Stimulated activated CD4-positive, alpha-beta T cell treated with anti-CD3 and anti-CD28 coated beads, Interleukin-4, amount 100 ng/mL, for 1 hour (primary cell): ENCODE measurements around the gene CEP126.
"Not testable (repeated sequence)": the region's sequence is repeated elsewhere in the genome, so short reads cannot be mapped to it uniquely, and the experiment has no call there.

Experiments used
- DNase-seq: peaks from one replicate; pipeline ENCODE4 v3.0.0-alpha.2; 2020

CEP126 gene

GRCh38 chr11:101929294-101929915, 14.6 kb downstream of the CEP126 start:
- DNase-seq, result no peak

- no peak for DNase-seq
Observed at GRCh38 chr11:101931692-101932091, 16.9 kb downstream of the CEP126 start.

DNA sequence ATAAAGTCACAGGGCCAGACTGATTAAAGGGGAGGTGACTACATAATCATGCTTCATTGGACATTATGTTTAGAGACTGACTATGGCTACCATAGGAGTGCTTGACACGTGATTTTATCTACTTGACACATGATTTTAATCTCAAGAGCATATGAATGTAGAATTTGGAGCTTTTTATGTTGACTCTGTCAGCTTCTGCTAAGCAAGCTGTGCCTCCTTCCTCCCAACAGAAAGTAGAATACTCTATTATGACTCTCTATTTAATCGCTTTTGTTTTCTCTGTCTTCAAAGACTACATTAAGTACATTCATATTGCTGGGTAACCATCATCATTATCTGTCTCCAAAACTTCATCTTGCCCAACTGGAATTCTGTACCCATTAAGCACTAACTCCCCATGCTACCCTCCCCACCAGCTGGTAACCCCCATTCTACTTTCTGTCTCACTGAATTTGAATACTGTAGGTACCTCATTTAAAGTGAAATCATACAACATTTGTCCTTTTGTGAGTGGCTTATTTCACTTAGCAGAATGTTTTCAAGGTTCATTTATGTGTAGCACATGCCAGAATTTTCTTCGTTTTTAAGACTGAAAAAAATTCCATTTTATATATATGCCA, 26.2 kb downstream of the CEP126 start:
- no peak for DNase-seq

GRCh38 chr11:101944923-101945322, 30.1 kb downstream of the CEP126 start:
- no peak for DNase-seq

GRCh38 chr11:101945448-101945847, 30.6 kb downstream of the CEP126 start:
- no peak for DNase-seq

- no peak for DNase-seq
Observed at GRCh38 chr11:101949680-101950220, 34.9 kb downstream of the CEP126 start.

DNA sequence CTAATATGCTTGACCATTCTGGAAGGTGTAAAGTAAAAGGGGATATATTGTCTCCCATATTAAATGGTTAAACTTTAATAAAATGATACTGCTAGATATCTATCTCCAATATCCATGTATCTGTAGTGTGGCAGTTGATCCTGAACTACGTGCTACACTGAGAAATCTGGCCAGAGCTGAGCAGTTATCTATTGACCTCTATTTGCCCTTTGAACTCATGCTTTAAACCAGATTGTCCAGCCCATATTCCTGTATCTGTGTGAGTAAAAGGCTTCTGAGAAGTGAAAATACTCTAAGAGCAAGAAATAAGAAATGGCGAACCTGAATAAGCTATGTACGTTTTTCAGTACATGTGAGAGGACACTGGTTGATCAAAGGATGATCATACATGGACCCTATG, 40.5 kb downstream of the CEP126 start:
- no peak for DNase-seq

DNA sequence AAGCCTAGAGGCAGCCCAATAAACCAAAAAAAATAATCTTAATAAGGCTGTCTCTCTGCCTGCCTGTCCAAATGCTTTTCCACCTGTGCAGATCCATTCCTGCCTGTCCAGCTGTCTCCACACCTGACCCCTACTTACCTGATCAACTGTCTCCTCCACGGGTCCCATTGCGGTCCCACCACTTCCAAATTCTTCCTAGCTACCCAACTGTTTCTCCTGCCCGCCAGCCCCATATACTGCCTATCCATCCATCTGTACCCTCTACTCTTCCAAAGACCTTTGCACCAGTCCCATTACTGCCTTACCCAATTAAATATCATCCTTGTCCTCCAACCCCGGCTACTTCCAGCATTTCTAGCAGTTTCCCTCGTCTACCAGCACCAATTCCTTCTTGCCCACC, 40.9 kb downstream of the CEP126 start:
- no peak for DNase-seq

DNA sequence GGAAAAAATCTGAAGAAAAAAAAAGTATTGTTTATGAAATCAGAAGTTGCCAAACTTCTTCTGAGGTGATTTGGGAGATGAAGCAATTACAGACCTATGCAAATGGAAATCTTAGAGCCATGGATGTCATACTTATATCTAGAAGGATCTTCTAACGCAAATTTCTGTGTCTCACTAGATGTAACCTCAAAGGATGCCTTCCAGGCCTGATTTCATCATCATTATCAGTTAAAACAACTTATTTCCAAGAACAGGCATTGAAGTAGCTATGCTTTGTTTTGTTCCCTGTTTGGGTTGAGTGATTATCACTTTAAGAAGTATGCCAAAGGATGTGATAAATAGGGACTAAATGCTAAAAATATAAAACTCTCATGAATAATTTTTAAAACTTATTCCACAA, 45.4 kb downstream of the CEP126 start:
- no peak for DNase-seq

GRCh38 chr11:101964200-101964599, 49.4 kb downstream of the CEP126 start:
- DNase-seq, result not testable (repeated sequence)

- DNase-seq, result no peak
Observed at GRCh38 chr11:101974255-101974654, 59.4 kb downstream of the CEP126 start.

DNA sequence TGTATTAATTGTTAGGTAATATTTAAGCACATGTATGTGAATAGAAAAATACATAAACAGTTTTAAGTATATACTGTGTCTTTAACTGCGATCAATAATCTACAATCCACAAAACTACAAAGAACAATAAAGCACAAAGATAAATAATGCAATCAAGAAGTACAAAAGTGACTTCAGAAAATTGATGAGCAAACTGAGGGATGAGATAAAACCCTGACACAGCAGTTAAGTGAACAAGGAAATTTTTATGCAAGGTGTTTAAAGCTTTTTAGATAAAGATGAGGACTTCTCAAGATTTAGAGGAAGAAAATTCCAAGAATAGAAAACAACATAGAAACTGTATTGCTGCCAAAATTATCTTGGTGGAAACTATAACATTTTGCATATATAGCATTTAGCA, 60.0 kb downstream of the CEP126 start:
- no peak for DNase-seq

DNA sequence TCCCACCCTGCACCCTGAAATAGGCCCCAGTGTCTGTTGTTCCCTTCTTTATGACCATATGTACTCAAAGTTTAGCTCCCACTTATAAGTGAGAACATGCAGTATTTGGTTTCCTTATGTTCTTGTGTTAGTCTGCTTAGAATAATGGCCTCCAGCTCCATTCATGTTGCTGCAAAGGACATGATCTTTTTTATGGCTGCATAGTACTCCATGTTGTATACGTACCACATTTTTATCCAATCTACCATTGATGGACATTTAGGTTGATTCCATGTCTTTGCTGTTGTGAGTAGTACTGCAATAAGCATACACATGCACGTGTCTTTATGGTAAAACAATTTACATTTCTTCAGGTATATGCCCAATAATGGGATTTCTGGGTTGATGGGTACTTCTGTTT, 60.9 kb downstream of the CEP126 start:
- DNase-seq, result no peak

- no peak for DNase-seq
Observed at GRCh38 chr11:101987370-101987769, 72.6 kb downstream of the CEP126 start.

DNA sequence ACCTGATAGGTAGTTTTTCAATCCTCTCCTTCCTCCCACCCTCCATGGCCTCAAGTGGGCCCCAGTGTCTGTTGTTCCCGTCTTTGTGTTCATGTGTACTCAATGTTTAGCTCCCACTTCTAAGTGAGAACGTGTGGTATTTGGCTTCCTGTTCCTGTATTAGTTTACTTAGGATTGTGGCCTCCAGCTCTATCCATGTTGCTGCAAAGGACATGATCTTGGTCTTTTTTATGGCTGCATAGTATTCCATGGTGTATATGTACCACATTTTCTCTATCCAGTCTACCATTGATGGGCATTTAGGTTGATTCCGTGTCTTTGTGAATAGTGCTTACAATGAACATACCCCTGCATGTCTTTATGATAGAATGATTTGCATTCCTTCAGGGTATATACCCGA, 78.4 kb downstream of the CEP126 start:
- no peak for DNase-seq

DNA sequence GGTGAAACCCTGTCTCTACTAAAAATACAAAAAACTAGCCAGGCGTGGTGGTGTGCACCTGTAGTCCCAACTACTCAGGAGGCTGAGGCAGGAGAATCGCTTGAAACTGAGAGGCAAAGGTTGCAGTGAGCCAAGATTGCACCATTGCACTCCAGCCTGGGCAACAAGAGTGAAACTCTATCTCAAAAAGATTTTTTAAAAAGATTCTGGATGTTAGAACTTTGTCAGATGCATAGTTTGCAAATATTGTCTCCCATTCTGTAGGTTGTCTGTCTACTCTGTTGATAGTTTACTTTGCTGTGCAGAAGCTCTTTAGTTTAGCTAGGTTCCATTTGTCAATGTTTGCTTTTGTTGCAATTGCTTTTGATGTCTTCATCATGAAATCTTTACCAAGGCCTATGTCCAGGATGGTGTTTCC, 79.3 kb downstream of the CEP126 start:
- DNase-seq, result not testable (repeated sequence)

GRCh38 chr11:101996111-101996510, 81.3 kb downstream of the CEP126 start:
- no peak for DNase-seq

- no peak for DNase-seq
Observed at GRCh38 chr11:102001657-102002338, 87.0 kb downstream of the CEP126 start.

- DNase-seq, result no peak
Observed at GRCh38 chr11:102004220-102004619, 89.4 kb downstream of the CEP126 start.

GRCh38 chr11:102005306-102005705, 90.5 kb downstream of the CEP126 start:
- DNase-seq, result no peak

DNA sequence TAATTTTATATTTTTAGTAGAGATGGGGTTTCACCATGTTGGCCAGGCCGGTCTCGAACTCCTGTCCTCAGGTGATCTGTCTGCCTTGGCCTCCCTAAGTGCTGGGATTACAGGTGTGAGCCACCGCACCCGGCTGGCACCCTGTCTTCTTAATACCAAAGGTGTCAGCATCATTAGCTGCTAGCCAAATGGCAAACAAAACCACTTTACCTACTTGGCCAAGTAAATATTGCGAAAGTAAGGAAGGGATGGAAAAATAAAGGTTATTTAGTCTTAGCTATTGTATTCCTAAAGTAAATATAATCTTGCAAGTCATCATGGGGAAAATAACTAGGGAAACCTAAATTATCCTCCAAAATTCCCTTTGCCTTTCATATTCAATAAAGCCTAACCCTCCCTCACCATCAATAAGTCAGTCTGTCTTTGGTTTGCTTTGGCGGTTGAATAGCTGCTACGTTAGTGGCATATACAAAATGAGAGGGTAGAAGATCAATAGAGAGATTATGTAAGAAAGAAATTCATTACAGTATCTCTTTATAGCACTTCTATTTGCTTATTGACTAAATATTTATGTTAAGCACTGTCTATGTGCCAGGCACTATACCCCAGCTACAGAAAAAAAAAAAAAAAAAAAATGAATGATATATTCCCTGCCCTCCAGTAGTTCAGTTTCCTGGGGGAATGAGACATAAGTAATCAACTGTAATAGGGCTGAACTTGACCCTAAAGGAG, 92.2 kb downstream of the CEP126 start:
- DNase-seq, result no peak

- DNase-seq, result no peak
Observed at GRCh38 chr11:102007567-102008437, 93.0 kb downstream of the CEP126 start.
